Epithelial cell of proximal tubule (primary cell): ENCODE results near the gene KRT80. TPM values are rescaled to one million over a fixed set of nuclear protein-coding genes. Genes with fewer than 3 reads are reported as not detected.

Experiments used
- DNase-seq: peaks from one replicate; pipeline ENCODE4 v3.0.0-alpha.2; 2011; ENCODE audit warnings: low read depth
- H3K4me3 ChIP-seq: 2 replicates; pipeline ENCODE4 v1.5.1; 2011; ENCODE audit warnings: low read depth, mild to moderate bottlenecking, low read length
- total RNA-seq: library from RNA; depleted of rRNA; stranded (reverse); fragments of >200 nt; gene quantifications from 2 replicates; pipeline ENCODE4 v1.2.3, GENCODE V29; 2015
- TF ChIP-seq, protein P1 (sequence below): conservative IDR thresholded peaks from 2 replicates; pipeline ENCODE4 v1.5.1; 2012; ENCODE audit warnings: low read depth, mild to moderate bottlenecking, low read length

Gene KRT80
- total RNA-seq, 1 donor from 2014 or later = 18.0 TPM

DNA sequence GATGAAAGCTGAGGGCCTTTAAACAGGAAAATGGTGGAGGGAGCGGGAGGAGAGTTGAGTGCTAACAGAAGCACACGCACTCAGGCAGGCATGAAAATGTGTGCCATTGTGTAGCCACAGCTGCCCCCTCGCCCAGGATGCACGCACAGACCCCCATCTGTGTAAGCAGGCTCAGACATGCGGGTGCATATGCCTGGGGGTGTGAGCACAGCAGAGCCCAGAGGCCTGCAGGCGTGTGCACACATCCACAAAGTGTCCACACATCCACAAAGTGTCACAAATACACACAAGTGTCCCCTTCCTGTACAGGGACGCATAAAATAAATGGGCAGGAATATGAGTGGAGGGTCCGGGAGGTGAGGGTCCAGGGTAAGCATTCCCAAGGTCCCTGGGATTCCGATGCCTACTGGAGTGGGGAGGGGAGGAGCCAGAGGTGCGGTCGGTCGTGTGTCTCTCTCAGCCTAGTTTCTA lies 40.4 kb upstream of the KRT80 start:
- H3K4me3 ChIP-seq = peak overlapping the region; percentile 53
- no peak for DNase-seq
- TF ChIP-seq, protein P1, sequence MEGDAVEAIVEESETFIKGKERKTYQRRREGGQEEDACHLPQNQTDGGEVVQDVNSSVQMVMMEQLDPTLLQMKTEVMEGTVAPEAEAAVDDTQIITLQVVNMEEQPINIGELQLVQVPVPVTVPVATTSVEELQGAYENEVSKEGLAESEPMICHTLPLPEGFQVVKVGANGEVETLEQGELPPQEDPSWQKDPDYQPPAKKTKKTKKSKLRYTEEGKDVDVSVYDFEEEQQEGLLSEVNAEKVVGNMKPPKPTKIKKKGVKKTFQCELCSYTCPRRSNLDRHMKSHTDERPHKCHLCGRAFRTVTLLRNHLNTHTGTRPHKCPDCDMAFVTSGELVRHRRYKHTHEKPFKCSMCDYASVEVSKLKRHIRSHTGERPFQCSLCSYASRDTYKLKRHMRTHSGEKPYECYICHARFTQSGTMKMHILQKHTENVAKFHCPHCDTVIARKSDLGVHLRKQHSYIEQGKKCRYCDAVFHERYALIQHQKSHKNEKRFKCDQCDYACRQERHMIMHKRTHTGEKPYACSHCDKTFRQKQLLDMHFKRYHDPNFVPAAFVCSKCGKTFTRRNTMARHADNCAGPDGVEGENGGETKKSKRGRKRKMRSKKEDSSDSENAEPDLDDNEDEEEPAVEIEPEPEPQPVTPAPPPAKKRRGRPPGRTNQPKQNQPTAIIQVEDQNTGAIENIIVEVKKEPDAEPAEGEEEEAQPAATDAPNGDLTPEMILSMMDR = no peak

DNA sequence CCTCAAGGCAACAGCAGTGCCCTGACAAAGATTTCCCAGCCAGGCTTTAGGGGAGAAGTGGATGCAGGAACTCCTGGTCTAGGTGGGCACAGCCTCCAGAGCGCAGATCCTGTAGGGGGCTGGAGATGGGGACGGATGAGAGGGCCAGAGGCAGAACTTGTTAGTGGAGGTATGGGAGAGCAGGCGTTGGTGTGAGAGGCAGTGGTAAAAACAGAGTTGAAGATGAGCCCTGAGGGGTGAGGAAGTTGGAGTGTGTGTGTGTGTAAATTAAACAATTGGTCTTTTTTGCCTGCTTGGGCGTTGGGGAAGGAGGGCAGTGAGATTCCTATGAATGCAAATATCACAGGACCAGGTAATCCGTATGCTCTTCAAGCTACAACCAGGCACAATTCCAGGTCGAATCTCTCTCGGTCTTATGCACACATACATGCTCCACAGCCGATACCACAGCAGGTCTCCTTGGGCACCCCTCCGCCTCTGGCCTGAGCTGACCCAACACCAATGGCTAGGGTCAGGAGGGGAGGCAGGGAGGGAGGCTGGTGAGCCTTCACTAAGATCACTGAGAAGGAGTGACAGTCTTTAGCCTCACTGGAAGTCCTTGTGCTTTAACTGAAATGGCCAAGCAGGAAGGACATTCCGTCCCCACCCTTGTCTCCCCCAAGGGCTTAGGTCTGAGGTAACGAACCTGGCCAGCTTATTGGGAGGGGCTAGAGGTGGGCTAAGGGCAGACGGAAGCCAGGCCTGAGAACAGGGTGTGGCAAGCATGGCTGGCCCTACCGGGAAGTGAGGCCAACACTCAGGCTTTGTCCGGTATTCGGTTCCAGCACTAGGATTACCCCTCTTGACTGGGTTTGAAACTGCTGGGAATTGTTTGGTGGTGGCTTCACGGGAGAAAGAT lies 39.7 kb upstream of the KRT80 start:
- TF ChIP-seq, protein P1 = no peak
- no peak for DNase-seq
- no peak overlapping the region for H3K4me3 ChIP-seq

DNA sequence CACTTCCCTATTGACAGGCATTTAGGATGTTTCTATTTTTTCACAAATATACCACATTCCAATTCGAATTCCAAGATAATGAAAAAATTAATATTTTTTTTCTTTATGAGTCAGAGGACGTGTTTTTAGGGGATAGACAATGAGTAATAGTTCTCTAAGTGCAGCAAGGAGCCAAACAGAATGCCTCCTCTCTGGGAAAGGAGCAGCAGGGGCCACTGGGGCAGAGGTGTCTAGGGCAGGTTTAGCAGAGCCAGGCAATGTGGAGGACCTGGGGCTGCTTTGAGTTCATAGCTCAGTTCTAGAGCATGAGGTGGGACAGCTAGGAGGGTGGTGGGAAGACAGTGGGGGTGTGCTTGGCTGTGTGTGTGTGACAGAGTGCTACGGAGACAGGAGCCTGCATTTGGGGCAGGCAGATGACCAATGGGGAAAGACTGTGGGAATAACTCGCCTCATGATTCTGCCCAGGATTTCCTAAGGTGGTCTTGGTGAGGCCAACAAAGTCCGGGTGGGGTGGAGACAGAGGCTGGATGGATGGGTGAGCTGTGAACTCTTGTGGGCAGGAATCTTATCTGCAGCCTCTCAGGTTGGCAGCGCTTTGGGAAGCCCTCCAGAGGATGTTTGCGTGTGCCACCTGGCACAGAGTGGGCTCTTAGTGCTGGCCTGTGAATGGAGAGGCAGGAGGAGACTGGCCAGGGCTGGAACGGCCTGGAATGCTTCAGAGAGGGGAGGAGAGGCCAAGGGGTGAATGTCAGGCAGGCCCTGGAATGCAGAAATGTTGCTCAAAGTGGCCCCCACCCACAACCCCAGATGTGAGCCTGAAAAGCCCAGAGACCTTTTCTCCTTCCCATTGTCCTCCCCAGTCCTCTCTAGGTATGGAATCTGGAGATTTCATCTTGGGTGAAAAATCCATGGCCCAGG lies 38.8 kb upstream of the KRT80 start:
- TF ChIP-seq, protein P1 = no peak
- no peak overlapping the region for H3K4me3 ChIP-seq
- no peak for DNase-seq

DNA sequence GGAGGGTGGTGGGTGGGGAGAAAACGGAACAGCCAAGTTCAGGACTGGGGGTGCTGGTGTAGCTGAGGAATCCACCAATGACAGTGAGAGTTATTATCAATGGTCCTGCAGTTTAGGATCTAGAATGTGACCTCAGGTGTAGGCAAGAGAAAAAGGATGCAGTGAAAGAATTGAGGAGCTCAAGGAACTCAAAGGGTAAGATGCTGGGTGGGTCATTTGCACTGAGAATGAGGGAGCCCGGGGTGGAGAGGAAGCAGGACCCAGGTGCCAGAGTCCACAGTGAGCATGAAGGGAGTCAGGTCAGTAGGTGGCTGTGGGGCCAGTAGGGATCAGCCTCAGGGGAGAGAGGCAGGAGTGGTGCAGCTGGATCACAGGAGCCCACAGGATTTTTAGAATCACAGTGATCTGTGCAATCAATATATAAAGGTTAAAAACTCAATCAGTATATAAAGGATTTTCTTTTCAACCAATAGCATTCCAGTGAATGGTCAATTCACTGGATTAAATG lies 38.1 kb upstream of the KRT80 start:
- TF ChIP-seq, protein P1 = no peak
- no peak overlapping the region for H3K4me3 ChIP-seq
- DNase-seq = no peak

DNA sequence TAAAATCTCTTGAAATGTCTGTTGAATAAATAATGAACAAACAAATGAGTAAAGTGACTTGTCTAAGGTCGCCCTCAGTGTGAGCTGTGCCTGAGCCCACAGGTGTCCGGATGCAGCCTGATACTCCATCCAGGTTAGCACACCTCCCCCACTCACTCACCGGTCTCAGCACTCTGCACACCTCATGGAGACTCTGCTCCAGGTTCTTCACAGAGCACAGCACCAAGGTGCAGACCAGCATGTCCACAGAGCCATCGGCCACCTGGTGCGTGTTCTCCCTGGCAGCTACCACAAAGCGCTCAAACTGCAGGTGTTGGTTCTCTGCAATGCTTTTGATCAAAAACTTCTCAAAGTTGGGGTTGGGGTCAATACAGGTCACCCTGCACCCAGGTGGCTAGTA lies 37.1 kb upstream of the KRT80 start:
- TF ChIP-seq, protein P1 = no peak
- DNase-seq = no peak
- H3K4me3 ChIP-seq = no peak overlapping the region

DNA sequence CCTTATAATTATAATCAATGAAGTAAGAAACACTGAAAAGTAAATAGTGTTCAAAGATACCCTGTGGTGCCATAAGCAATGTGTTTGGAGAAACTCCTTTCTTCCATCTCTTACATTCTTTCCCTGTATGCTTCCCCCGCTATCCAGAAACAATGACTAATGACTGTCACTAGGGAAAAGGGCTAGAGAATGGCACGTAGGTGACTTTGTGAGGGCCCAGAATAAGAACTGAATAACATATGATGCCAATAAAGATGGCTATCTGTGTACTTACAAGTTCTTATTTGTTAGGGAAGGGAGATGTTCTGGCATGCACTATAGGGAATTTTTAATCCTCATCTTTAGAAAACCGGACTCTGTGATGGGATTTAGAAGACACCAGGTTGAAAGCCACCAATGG lies 36.6 kb upstream of the KRT80 start:
- H3K4me3 ChIP-seq = no peak overlapping the region
- TF ChIP-seq, protein P1 = no peak
- DNase-seq = no peak
